ENCODE measurements around the gene EIF4G3.

DNA sequence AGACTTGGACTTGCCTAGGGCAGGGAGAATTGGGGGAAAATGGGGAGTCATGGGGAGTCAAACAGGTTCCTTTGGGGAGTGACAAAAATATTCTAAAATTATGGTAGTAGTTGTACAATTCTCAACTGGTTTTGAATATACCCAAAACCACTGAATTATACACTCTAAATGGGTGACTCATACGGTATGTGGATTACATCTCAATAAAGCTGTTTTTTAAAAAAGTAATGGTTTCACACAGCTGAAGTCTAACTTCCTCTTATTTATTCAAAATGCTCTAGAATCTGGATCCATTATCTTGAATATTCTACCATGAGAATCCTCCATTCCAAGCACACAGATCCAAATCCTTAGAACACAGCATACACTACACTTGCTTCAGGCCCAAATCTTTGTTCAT lies 11.1 kb downstream of the EIF4G3 start:
- TF ChIP-seq, protein P1, sequence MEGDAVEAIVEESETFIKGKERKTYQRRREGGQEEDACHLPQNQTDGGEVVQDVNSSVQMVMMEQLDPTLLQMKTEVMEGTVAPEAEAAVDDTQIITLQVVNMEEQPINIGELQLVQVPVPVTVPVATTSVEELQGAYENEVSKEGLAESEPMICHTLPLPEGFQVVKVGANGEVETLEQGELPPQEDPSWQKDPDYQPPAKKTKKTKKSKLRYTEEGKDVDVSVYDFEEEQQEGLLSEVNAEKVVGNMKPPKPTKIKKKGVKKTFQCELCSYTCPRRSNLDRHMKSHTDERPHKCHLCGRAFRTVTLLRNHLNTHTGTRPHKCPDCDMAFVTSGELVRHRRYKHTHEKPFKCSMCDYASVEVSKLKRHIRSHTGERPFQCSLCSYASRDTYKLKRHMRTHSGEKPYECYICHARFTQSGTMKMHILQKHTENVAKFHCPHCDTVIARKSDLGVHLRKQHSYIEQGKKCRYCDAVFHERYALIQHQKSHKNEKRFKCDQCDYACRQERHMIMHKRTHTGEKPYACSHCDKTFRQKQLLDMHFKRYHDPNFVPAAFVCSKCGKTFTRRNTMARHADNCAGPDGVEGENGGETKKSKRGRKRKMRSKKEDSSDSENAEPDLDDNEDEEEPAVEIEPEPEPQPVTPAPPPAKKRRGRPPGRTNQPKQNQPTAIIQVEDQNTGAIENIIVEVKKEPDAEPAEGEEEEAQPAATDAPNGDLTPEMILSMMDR (conservative IDR thresholded peaks at IDR 0.05) = no peak
- TF ChIP-seq ZFX (IDR thresholded peaks at IDR 0.05) = no peak

Measured in C4-2B (cell line).